HPDE6-E6E7 (cell line): ENCODE data around the gene CDH4.

Experiments used
- DNase-seq: peaks from one replicate; pipeline ENCODE4 v3.0.0; 2011; ENCODE audit warnings: missing footprints; ENCODE audit errors: extremely low spot score

Gene CDH4

DNA sequence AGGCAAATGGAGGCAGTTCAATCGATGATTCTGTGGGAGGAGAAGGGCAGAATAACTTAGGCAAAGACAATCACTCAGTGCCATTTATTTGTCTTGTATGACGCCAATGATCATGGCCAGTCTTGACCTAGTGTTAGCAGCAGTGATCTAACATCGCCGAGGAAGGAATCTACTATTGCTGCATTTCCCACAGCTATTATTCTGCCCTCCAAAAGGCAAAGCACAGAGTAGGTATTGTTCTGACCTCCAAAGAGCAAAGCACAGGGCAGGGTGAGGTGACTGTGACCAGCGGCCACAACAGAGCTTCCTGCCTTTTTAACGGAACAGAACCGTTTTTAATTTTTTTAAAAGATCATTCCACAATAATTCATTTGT is 235.9 kb downstream of the CDH4 start:
- no peak for DNase-seq

DNA sequence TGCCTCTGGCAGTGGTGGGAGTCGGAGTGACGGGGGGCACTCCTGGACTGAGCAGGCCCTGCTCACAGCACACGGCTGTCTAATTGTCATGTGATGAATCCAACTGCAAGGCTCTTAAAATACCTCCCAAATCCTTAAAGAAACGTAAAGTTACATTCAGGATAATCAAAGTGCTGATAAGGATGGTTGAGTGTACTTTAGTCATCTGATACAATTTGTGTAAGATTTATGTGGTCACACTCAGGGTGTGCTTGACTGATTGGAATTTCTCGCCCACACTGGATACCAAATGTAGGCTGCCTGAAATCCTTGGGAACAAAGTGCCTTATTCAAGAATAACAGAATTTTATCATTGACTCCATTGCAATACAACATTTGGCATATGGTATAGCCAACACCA is 238.7 kb downstream of the CDH4 start:
- no peak for DNase-seq

DNA sequence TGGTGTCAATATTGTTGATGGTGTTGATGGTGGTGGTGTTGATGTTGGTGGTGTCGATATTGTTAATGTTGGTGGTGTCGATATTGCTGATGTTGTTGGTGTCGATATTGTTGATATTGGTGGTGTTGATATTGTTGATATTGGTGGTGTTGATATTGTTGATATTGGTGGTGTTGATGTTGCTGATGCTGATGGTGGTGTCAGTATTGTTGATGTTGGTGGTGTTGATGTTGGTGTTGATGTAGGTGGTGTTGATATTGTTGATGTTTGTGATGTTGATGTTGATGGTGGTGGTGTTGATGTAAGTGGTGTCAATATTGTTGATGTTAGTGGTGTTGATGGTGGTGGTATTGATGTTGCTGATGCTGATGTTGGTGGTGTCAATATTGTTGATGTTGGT is 240.0 kb downstream of the CDH4 start:
- DNase-seq = no peak

DNA sequence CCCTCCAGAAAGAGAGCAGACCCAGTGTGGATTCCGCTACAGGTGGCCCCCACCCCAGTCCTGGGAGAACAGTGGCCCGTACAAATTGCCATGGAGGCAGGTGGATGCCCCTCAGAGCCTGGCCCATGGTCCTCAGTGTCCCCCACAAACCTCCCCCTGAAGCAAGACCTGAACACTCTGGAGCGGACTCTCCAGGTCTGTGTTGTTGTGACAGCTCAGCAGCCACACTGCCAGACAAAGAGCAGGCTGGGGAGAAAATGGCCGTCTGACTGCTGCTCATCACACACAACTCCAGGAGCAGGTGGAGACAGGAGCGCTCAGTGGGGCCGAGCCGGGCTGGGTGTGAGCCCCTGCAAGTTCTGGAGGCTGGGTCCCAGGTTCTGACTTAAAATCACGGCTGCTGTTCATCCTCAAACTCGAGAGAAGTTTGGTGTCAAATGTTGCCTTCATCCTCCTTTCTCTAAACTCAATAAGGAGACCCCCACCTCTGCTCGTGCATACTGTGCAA is 241.8 kb downstream of the CDH4 start:
- no peak for DNase-seq

DNA sequence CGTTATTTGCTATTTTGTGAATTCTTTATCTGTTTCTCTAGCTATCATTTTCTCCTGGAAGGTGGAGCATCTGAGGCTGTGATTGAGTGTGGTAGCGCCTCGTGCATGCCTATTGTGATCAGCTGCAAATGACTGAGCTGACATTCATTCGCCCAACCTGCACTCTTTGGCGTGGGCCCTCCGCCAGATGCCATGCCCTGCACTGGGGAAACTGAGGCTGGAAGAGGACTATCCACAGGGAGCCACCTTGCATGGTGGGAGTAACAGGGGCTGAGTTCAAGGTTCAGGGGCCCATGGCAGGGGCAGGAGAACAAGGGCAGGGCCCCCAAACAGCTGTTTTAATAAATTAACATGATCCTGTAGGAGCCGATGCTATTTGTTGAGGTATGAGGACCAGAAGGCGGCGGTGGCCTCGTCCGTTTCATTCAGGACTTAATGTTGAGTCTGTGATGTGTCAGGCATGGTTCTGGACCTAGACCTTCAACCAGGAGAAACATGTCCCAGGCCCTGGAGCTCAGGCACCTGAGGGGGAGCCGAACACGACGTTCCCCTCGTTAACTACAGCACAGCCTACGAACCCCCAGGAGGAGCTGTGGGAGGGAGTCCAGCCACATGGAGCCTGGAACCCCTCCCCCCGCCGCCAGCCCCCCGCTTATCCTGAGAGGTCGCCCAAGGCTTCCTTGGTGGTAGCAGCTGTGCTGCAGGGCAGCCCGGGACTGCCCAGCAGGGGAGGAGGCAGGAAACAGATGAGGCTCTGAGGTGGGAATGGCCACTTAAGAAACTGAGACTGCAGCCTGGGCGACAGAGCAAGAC is 242.9 kb downstream of the CDH4 start:
- no peak for DNase-seq

DNA sequence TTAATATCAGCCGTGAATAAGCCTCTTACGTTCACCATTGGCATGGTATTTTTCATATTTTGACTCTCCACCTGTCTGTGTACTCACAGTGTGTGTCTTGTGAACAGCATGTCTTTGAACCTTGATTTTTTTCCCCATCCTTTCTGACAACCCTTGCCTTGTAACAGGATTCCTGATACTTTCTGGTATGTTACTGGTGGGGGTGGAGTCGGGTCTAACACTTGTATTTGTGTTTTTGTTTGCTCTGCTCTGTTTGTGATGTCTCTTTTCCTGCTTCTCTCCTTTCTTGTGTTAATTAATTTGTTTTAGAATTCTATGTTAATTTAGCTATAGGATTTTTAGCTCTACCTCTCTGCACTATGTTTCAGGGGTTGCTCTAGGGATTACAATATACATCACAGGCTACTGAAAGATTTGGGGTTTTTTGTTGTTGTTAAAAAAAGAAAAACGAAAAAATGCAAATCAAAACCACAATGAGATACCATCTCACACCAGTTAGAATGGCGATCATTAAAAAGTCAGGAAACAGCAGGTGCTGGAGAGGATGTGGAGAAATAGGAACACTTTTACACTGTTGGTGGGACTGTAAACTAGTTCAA is 245.1 kb downstream of the CDH4 start:
- DNase-seq = no peak

DNA sequence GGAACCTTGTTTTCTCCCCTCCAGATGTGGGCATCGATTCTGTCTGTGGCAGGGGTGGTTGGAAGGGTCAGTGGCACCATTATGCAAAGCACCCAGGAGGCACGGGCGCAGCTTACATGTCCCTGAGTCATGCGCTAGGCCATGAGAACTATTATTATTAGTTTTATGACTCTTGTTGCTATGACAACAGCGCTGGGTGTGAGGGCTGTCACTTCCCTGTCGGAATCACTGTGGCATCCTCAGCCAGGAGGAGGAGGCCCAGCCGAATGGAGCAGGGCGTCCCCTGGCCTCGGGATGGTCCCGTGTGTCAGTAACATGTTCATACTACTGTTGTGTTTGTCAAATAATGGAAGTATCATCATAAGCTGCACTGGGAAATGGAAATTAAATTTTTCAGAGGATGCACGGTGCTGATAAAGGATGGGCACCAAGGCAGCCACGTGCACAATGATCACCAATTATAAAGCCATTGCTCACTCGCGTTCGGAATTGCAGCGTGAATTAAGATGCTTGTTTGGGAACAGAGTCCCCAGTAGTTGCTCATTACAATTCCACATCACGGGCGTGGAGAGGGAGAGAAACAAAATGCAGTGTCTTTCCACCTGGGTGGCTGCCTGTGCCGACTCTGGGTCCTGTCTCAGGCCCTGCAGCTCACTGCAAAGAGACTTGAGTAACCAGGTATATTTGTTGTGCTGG is 247.9 kb downstream of the CDH4 start:
- DNase-seq = no peak

DNA sequence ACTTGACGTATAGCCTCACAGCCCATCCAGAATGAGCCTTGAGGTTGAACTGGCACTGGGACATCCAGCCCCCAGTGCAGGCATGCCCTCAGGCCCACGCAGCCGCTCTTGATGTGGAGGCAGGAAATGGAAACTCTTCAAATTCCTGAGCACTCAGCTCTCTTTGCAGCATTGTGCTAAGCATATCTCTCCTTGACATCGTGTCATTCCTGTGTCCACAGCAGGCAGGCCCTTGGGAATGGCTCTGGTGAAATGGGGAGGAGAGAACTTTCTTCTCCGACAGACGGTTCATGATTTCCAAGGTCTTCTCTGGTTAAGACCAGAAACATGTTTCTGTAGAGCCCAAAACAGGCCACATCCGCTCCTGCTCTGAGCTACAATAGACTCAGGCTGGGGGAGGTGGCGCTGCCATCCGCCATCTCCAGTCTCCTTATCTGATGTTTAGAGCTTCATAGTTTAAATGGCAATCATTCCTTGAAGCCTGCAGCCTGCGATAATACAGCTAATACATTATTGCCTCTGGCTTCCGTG is 248.8 kb downstream of the CDH4 start:
- no peak for DNase-seq

DNA sequence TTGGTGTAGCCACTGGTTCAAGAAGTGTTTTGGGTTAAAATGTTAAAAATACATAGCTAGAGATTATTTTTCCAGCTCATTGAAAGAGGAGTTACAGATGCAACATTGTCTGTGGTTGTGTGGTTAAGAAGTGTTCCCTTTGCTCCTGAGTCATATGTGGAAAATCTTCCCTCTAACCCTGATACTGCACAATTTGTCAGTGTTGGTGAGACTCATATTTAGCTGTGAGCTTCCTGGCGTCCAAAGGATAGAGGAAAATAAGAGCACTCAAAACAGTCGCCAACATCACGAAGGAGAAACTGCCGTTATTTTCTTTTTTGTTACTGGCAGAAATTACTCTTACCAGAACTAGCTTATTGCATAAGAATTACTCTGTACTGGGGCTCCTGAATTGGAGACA is 250.4 kb downstream of the CDH4 start:
- no peak for DNase-seq

DNA sequence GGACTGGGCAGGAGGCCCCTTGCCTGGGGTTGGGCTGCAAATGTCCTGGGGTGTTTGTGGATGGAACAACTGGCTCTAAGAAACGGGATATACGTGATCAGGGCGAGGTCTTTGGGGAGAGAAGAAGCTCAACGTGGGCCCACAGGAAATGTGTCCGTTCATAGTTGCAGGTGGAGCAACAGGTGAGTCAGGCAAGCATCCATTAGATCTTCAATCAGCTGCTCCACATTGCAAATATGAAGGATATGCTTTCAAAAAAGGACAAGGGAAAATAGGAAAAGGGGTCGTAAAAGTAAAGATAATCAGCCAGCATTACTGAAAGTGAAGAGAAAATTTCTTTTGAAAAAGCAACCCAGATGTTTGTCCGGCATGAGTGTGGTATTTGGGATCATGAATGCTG is 251.0 kb downstream of the CDH4 start:
- no peak for DNase-seq

DNA sequence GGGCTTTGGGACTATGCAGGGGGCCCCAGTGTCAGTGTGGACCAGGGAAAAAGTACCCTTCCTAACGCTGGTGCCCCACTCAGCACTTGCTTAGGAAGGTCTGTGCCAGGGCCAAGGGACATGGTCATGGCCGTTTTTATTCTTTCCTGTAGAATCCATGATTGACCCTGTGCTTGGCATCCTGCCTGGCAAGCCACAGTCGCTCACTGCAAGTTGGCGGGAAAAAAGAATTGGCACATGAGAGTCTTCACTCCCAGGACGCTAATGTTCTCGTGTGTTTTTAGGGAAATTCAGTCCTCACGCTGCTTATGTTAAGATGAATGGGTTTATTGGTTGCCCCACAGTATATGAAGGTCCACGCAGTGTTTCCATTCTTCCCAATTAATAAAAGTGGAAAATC is 253.4 kb downstream of the CDH4 start:
- DNase-seq = no peak

DNA sequence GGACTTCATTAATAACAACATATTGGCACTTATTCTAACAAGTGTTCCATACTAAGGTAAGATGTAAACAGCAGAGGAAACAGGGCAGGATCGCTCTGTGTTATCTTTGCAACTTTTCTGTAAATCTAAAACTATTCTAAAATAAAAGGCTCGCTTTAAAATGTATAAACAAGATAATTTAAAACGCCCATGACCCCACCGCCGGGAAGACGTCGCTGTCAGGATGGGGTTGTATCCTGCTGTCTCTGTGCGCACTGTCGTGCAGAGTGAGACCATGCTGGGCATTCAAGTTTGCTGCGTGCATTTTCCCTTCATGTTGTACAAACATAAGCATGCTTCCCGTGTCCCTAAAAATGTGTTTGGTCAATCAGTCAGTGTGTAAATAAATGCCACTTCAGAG is 255.7 kb downstream of the CDH4 start:
- DNase-seq = no peak

DNA sequence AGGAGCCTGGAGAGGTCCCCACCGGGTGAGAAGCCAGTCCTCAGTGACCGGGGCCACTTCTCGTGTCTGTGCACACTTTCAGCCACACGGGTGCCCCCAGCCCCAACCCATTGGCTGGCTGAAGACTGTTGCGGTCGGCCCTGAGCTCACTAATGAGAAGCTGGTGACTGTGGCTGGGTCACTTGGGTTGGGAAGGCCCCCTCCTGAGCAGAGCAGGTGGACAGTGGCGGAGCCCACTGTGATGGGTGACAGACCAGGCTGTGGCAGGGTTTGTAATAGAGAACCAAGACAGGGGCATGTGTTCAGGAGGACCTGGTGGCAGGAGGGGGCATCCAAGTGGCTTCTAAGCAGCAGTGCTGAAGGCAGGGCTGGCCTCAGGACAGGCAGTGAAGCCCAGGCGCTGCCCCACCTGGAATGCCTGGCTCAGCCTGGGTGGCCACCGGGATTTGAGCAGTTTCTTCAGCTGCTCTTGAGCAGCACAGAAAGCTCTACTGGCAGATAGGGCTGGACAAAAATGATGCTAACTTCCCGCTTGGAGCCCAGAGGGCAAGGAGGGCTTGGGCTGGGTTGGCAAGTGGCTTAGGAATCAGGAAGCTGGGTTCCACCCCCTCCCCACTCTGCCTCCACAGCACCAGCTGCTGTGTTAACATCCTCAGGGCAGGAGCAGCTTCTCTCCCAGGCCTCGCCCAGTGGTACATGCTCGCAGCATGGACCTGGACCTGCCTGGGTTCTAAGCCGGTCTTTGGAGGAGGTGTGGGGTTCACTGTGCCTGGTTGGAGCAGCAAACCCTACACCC is 256.4 kb downstream of the CDH4 start:
- DNase-seq = no peak

DNA sequence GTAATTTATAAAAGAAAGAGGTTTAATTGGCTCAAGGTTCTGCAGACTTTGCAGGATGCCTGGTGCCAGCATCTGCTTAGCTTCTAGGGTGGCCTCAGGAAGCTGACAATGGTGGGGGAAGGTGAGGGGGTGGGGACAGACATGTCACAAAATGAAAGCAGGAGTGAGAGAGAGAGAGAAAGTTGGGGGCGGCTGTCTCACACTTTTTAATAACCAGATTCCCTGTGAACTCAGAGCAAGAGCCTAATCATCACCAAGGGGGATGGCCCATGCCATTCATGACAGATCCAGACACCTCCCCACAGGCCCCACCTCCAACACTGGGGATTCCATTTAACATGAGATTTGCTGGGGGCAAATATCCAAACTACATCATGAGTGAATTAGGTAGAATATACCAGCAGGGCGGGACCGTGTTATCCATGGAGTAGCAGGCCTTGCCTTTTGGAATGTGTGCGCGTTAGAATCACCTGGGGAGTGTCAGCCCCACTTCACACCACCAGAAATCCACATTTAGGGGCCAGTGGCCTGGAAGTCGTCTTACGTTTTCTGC is 258.8 kb downstream of the CDH4 start:
- DNase-seq = no peak

DNA sequence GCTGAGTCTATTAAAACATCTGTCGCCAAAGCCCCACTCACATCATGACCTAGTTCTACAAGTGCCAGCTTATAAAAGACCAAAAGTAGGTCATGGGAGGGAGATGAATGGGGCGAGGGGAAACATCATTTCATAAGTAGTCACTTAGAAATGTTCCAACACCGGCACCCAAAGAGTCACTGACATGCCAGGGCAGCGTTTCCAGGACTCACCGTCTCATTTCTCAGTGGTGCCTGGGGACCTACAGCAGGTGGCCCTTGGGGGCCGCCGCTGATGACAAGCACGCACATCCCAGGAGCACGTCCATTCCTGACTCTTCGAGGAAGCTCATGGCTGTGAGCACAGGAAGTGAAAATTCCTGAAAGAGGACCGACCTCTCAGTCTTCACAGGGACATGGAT is 260.4 kb downstream of the CDH4 start:
- no peak for DNase-seq

DNA sequence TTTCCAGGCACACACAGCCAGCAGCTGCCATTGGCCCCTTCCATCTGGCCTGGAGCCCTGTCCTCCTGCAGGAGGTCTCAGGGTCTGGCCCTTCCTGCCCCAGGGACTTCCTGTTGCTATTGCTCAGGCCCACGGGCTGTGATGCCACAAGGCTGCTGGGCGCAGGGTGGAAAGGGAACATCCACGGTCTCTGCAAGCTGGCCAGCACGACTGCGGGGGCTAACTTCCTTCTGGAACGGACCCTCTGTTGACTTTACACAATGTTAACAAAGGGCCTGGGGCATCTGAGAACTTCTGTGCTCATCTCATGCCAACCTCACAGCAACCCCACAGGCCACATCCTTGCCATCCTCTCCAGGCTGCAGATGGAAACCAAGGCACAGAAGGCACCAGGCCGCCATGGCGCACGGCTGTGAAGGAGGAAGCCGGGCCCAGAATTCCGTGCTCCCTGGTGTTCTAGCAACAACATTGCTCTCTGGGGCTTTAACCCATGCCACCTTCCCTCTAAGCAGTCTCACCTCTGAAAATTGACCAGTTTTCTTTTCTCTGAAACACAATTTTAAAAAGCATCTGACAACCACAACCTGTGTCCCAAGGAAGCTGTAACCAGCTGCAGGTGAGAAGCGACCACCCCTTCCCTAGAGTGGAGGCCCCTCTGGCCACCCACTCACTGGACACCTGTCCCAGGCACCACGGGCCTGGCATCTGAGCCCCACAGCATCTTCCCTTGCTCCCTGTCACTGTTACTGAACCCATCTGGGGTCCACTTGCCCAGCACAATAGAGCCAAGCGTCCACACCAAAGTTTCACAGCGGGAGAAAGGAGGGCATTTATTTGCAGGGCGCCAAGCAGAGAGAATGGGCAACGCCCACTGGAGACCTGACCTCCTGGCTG is 261.3 kb downstream of the CDH4 start:
- no peak for DNase-seq

DNA sequence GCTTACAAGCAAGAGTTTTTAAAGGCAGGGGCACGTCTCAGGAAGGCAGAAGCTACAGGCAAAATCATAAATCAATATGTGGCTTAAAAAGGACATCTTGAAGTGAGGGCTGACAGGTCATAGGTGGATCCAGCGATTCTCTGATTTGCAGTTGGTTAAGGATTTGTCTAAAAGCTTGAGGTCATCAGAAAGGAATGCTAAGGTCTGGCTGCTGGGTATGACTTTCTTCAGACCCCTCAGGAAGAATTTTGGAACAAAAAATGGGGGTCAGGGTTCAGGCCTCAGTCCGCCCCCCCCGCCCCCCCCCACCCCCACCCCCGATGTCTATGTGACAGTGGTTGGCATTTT is 261.9 kb downstream of the CDH4 start:
- DNase-seq = no peak

DNA sequence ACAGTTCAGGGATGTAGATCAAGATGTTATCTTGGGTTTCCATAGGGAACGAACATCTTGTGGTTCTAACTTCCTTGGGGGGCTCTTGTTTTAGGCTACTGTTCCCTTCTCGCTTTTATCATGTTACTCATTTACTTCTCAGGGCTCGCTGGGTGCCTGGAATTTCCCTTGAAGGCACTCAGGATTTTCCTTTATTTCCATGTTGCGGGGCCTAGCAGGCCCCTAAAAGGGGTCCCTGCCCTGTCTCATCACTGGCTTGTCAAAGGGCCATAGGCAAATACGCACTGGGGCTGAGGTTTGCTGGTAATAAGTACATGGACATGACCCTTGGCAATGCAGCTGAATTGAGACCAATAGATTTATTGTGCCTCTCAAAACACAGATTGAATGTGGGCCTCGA is 262.3 kb downstream of the CDH4 start:
- DNase-seq = no peak

DNA sequence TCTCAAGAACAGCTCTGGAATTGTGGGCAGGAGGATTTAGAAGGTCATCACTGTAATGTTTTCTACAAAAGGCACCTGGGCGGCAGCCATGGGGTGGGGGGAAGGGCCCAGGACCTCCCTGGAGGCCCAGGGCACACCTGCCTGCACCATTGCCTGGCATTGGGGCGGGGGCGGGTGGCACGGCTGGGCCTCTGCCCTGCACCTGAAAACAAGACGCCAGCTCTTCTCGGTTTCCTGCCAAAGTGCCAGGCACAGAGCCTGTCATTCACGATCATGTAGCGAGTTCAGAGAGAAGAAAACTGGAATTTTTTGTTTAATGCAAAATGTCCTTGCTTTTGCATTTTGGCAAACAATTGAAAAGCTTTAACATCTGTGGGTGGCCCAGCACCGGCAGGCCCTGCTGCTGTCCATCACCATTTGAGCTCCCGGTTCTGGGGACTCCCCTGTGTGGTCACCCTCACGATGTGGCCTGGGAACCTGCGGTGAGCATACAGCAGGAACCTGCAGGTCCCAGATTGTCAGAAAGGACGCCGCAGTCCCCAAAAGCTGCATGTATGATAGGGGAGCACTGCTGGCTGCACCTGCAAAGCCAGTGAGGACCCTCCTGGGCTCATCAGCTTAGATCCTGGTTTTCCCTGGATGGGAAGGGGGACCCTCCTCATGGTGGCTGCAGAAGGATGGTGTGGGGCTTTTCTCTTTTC is 262.9 kb downstream of the CDH4 start:
- no peak for DNase-seq

DNA sequence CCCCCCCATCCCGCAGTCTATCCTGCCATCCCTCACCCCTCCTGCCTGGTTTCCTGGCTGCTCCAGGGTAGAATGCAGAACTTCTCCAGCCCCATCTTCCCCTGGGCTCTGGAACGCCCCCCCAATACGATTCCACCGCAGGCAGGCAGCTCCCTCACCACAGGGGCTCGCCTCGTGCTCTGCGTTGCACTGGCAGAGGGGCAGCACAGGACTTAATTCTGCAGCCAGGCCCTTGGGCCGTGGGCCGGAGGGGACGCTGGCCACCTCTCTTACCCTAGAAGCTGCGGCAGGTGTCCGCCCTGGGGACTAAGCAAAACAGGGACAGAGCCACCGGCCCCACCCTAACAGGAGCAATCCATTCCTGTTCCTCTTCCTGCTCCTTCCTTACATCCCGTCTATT is 263.9 kb downstream of the CDH4 start:
- no peak for DNase-seq
